Breast epithelium (tissue), 4 donors: ENCODE results near the gene ARFGAP1. TPM values are rescaled to one million over a fixed set of nuclear protein-coding genes. Genes with fewer than 3 reads are reported as not detected.

Experiments used
- DNase-seq, 2 donors: peaks; one replicate each; pipeline ENCODE4 v3.0.0-alpha.2; 2019; ENCODE audit warnings: low spot score in 2 of 2
- H3K27ac ChIP-seq, 2 donors: fragments of 200-600 bp; sonication (generic) in 1 of 2; one replicate each; pipeline ENCODE4 v1.5.1; 2016 to 2019; ENCODE audit warnings: mild to moderate bottlenecking in 1 of 2
- H3K27me3 ChIP-seq, 2 donors: fragments of 200-600 bp; sonication (generic) in 1 of 2; one replicate each; pipeline versions ENCODE4 v1.5.1 to v1.6.0; 2017 to 2019; ENCODE audit warnings: control low read depth in 1 of 2, mild to moderate bottlenecking in 1 of 2
- H3K36me3 ChIP-seq: fragments of 200-600 bp; one replicate; pipeline ENCODE4 v1.5.1; 2019
- H3K4me1 ChIP-seq, 2 donors: fragments of 200-600 bp; sonication (generic); one replicate each; pipeline ENCODE4 v1.5.1; 2016 to 2019; ENCODE audit warnings: control low read depth in 1 of 2
- H3K4me3 ChIP-seq, 3 donors: fragments of 200-600 bp; sonication (generic); 1 replicate in 2 of 3; 2 replicates in 1 of 3; pipeline ENCODE4 v1.5.1; 2016 to 2019; ENCODE audit warnings: mild to moderate bottlenecking in 3 of 3, moderate library complexity in 2 of 3
- H3K9me3 ChIP-seq, 2 donors: fragments of 200-600 bp; sonication (generic) in 1 of 2; one replicate each; pipeline ENCODE4 v1.5.1; 2016 to 2019; ENCODE audit warnings: control low read depth in 1 of 2
- POLR2A ChIP-seq: fragments of 450-650 bp; IDR thresholded peaks from one replicate; pipeline ENCODE4 v1.6.1; 2016; ENCODE audit warnings: antibody characterized with exemption, mild to moderate bottlenecking, moderate library complexity
- POLR2AphosphoS5 ChIP-seq, 3 donors: sonication (generic); formaldehyde crosslinking; IDR thresholded peaks; one replicate each; pipeline ENCODE4 v1.6.1; 2017; ENCODE audit warnings: antibody characterized with exemption in 3 of 3
- intact Hi-C: fragments of 100-400 bp; cut with DNase I; formaldehyde crosslinking; loops from one replicate; pipeline ENCODE4 v1.15.1; 2023; ENCODE audit warnings: low total_unique reads
- total RNA-seq, 3 donors: library from RNA; depleted of rRNA; stranded (reverse); fragments of >200 nt; gene quantifications; one replicate each; pipeline ENCODE4 v1.1.0, GENCODE V29; 2016
- TF ChIP-seq, protein P1 (sequence below), 3 donors: fragments of 450-650 bp; IDR thresholded peaks; one replicate each; pipeline ENCODE4 v1.5.1; 2016 to 2017; ENCODE audit warnings: antibody characterized with exemption in 3 of 3, mild to moderate bottlenecking in 3 of 3, moderate library complexity in 3 of 3

ARFGAP1 gene
- total RNA-seq, 3 donors from 2014 or later: 24.3 to 44.6 (median 38.2) TPM

DNA sequence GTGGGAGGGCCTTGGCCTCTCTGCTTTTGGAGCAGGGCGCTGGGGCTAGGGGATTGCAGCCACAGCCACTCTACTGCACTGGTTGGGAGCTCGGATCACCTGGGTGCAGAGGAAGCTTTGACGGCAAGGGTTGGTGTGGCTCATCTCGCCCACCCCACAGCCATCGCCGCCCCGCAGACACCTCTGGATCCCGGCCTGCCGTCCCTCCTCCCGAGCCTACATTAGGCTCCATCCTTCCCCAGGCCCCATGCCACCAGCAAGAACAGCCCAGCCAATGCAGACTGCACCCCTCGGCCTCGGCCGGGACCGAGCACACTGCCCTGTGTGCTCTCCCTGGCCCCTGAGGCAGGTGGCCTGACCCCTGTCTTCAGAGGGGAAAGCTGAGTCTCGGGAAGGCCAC lies 12.1 kb upstream of the ARFGAP1 start:
- TF ChIP-seq, protein P1, sequence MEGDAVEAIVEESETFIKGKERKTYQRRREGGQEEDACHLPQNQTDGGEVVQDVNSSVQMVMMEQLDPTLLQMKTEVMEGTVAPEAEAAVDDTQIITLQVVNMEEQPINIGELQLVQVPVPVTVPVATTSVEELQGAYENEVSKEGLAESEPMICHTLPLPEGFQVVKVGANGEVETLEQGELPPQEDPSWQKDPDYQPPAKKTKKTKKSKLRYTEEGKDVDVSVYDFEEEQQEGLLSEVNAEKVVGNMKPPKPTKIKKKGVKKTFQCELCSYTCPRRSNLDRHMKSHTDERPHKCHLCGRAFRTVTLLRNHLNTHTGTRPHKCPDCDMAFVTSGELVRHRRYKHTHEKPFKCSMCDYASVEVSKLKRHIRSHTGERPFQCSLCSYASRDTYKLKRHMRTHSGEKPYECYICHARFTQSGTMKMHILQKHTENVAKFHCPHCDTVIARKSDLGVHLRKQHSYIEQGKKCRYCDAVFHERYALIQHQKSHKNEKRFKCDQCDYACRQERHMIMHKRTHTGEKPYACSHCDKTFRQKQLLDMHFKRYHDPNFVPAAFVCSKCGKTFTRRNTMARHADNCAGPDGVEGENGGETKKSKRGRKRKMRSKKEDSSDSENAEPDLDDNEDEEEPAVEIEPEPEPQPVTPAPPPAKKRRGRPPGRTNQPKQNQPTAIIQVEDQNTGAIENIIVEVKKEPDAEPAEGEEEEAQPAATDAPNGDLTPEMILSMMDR (IDR thresholded peaks at IDR 0.05): no peak
- no peak for TF ChIP-seq POLR2AphosphoS5 (IDR thresholded peaks at IDR 0.05)
- no peak for TF ChIP-seq POLR2A
- no peak for DNase-seq
- no peaks in the 10 kb centered on the region for H3K9me3 ChIP-seq
- no peaks in the 10 kb centered on the region for H3K36me3 ChIP-seq
- no peak overlapping the region for H3K4me3 ChIP-seq
- H3K4me1 ChIP-seq: no peaks in the 10 kb centered on the region
- intact Hi-C loops: loop anchor here (1.0 kb wide), 1 partner anchor 34 kb away; no protein-coding TSS in a partner anchor
- peaks cover 0 to 69% of the 10 kb centered on the region in 2 donors for H3K27me3 ChIP-seq
- H3K27ac ChIP-seq: no peak overlapping the region

- Histone ChIP-seq H3K9me3 (no peaks in the 10 kb centered on the region), H3K36me3 (no peaks in the 10 kb centered on the region), H3K4me1 (no peaks in the 10 kb centered on the region), H3K27me3 (peaks cover 0 to 63% of the 10 kb centered on the region in 2 donors), H3K27ac (no peak overlapping the region), H3K4me3 (no peak overlapping the region)
- no peak for DNase-seq
- TF ChIP-seq POLR2AphosphoS5 (IDR thresholded peaks at IDR 0.05) (no peak), POLR2A (no peak)
- TF ChIP-seq, protein P1 (IDR thresholded peaks at IDR 0.05): no peak
- intact Hi-C loops: no loop called here
Measured at GRCh38 chr20:63261060-63261794, 11.4 kb upstream of the ARFGAP1 start.

DNA sequence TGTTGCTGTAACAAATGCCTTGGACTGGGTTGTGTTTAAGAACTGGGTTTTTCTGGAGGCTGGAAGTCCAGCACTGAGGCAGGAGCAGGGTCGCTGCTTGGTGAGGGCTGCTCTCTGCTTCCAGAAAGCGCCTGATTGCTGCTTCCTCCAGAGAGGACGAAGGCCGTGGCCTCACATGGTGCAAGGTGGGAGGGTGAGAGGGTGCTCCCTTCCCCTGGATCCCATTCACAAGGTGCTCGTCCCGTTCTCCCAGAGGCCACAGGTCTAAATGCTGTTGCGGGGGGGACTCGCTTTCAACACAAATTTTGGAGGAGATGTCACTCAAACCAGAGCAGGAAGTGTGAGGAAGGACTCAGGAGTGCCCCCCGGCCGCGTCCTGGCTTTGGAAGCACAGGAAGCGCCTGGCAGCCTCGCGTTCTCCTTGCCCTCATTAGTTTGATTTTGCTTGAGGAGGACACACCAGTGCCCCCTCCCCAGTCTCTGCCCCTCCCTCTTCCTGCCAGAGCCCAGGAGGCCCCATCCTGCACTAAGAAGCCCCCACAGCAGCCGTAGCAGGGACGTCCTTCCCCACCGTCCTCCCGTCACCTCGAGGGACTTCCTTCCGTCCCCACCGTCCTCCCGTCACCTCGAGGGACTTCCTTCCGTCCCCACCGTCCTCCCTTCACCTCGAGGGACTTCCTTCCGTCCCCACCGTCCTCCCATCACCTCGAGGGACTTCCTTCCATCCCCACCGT lies 10.7 kb upstream of the ARFGAP1 start:
- no peak overlapping the region for H3K27ac ChIP-seq
- no peaks in the 10 kb centered on the region for H3K4me1 ChIP-seq
- no peaks in the 10 kb centered on the region for H3K36me3 ChIP-seq
- H3K4me3 ChIP-seq: no peak overlapping the region
- TF ChIP-seq POLR2AphosphoS5 (IDR thresholded peaks at IDR 0.05) (no peak), POLR2A (no peak)
- TF ChIP-seq, protein P1 (IDR thresholded peaks at IDR 0.05): no peak
- intact Hi-C loops: no loop called here
- DNase-seq: no peak
- no peaks in the 10 kb centered on the region for H3K9me3 ChIP-seq
- H3K27me3 ChIP-seq: peaks cover 0 to 58% of the 10 kb centered on the region in 2 donors

DNA sequence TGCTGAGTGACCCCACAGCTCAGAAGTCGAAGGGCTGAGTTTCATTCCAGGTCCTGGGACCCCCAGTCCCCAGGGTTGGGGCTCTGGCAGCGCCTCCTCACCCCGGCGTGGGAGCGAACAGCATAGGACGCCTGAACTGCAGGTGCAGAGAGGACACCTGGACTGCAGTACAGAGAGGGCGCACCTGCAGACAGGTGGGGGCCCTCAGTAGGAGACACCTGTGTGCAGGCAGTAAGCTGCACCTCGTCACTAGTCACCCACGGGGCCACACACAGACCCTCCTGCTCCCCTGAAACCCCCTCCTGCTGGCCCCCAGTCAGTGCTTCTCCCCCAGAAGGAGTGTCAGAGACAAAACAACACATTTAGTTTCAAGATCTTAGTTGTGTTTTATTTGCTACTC lies 9.8 kb upstream of the ARFGAP1 start:
- H3K36me3 ChIP-seq: no peaks in the 10 kb centered on the region
- H3K4me1 ChIP-seq: no peaks in the 10 kb centered on the region
- no peaks in the 10 kb centered on the region for H3K9me3 ChIP-seq
- H3K27ac ChIP-seq: no peak overlapping the region
- TF ChIP-seq POLR2A (no peak), POLR2AphosphoS5 (IDR thresholded peaks at IDR 0.05) (no peak)
- TF ChIP-seq, protein P1 (IDR thresholded peaks at IDR 0.05): no peak
- no peak for DNase-seq
- no peak overlapping the region for H3K4me3 ChIP-seq
- intact Hi-C loops: no loop called here
- peaks cover 0 to 62% of the 10 kb centered on the region in 2 donors for H3K27me3 ChIP-seq

DNA sequence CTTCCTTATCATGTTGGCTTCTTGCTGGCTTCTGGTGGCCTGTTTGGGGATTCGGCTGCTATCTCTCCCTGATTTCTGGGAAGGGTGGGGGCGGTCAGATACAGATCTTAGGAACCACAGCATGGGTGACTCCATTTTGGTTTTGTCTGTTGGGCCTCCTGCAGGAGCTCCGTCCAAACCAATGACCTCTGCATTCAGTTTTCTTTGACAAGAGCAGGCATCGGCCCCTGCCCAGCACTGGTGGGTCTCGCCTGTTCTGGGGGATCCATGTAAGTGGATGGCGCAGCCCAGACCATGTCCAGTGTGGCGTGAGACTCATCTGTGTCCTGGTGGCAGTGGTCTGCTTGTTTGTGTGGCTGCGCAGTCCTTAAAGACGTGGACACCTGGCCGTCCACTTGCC lies 8.6 kb upstream of the ARFGAP1 start:
- H3K27me3 ChIP-seq: peaks cover 0 to 52% of the 10 kb centered on the region in 2 donors
- TF ChIP-seq, protein P1 (IDR thresholded peaks at IDR 0.05): no peak
- no peak for TF ChIP-seq POLR2AphosphoS5 (IDR thresholded peaks at IDR 0.05)
- TF ChIP-seq POLR2A: no peak
- no peak for DNase-seq
- intact Hi-C loops: no loop called here
- no peaks in the 10 kb centered on the region for H3K36me3 ChIP-seq
- no peaks in the 10 kb centered on the region for H3K9me3 ChIP-seq
- H3K4me3 ChIP-seq: no peak overlapping the region
- H3K27ac ChIP-seq: no peak overlapping the region
- no peaks in the 10 kb centered on the region for H3K4me1 ChIP-seq
